ENCODE data around the gene COL7A1. TPM values are rescaled to one million over a fixed set of nuclear protein-coding genes. Genes with fewer than 3 reads are reported as not detected.
A peak's percentile ranks its signal among the peaks of the same experiment; 100 is the strongest.

The COL7A1 gene
- total RNA-seq, 1 donor from 2014 or later: 28.7 TPM

DNA sequence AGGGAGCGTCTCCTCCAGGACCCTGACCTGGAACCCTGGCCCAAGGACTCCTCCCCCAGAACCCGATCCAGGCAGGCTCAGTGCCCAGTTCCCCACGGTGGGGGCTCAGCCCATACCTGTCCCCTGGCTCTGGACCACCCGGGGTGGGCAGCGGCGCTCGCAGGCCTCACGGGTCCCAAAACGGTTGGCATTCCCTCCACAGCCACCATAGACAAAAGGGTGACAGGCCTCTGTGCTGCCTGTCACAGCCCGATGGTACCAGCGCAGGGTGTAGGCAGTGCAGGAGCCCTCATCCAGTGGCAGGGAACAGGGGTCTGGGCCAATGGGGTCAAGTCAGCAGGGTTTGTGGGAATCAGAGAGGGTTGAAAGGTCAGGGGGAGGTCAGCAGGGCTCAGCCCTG is 30.5 kb downstream of the COL7A1 start:
- Histone ChIP-seq H3K36me3 (ENCODE audit: insufficient read depth, low read length) (no peaks in the 10 kb centered on the region), H4K20me1 (ENCODE audit: insufficient read depth, low read length) (peaks cover 8% of the 10 kb centered on the region), H3K4me3 (ENCODE audit: insufficient read depth, low read depth, low read length) (no peak overlapping the region), H3K79me2 (ENCODE audit: insufficient read depth, low read length) (no peaks in the 10 kb centered on the region), H3K27me3 (ENCODE audit: insufficient read depth, low read length) (no peaks in the 10 kb centered on the region), H3K27ac (ENCODE audit: low read depth, low read length) (peak overlapping the region; percentile 76), H3K9ac (ENCODE audit: low read length) (peak overlapping the region; percentile 59), H3K4me2 (ENCODE audit: low read length) (peak overlapping the region; percentile 51), H2AFZ (ENCODE audit: low read depth, low read length) (no peak overlapping the region), H3K9me3 (ENCODE audit: insufficient read depth, low read depth, low read length) (no peaks in the 10 kb centered on the region), H3K4me1 (ENCODE audit: insufficient read depth, low read length) (peaks cover 67% of the 10 kb centered on the region)
- FAIRE-seq: no peak
- Mint-ChIP-seq H3K4me3 (ENCODE audit: unreplicated experiment) (no peak overlapping the region), H3K36me3 (ENCODE audit: low read depth, unreplicated experiment) (peaks cover 15% of the 10 kb centered on the region), H3K27ac (ENCODE audit: unreplicated experiment) (no peak overlapping the region), H3K4me1 (ENCODE audit: low read depth, unreplicated experiment) (peaks cover 32% of the 10 kb centered on the region), H3K9me3 (ENCODE audit: unreplicated experiment) (no peaks in the 10 kb centered on the region), H3K27me3 (ENCODE audit: low read depth, unreplicated experiment) (no peaks in the 10 kb centered on the region)
- no peak for TF ChIP-seq EZH2 (IDR thresholded peaks at IDR 0.05; ENCODE audit: insufficient read depth, low read length)
- TF ChIP-seq, protein P1, sequence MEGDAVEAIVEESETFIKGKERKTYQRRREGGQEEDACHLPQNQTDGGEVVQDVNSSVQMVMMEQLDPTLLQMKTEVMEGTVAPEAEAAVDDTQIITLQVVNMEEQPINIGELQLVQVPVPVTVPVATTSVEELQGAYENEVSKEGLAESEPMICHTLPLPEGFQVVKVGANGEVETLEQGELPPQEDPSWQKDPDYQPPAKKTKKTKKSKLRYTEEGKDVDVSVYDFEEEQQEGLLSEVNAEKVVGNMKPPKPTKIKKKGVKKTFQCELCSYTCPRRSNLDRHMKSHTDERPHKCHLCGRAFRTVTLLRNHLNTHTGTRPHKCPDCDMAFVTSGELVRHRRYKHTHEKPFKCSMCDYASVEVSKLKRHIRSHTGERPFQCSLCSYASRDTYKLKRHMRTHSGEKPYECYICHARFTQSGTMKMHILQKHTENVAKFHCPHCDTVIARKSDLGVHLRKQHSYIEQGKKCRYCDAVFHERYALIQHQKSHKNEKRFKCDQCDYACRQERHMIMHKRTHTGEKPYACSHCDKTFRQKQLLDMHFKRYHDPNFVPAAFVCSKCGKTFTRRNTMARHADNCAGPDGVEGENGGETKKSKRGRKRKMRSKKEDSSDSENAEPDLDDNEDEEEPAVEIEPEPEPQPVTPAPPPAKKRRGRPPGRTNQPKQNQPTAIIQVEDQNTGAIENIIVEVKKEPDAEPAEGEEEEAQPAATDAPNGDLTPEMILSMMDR (IDR thresholded peaks at IDR 0.05; ENCODE audit: insufficient read depth, low read depth, low read length): no peak
- no peak for DNase-seq (ENCODE audit: low read depth)

DNA sequence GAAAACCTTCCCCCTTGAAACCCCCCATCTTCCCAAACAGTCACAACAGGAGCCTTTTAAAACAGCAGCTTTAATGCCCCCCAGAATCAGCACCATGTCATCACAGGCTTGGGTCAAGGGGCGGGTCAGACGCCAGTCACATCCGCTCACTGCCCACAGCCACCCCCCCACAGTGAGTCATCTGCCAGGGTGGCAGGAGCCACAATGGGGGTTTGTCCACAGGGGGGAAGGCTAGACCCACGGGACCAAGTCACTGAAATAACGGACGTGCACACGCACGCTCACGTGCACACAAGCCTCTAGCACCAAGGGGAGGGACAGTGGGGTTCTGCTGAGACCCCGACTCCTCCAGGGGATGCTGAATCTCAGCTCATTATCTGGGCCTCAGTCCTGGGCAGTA is 31.1 kb downstream of the COL7A1 start:
- Histone ChIP-seq H3K27ac (ENCODE audit: low read depth, low read length) (peak overlapping the region; percentile 76), H3K36me3 (ENCODE audit: insufficient read depth, low read length) (no peaks in the 10 kb centered on the region), H3K79me2 (ENCODE audit: insufficient read depth, low read length) (peaks cover 6% of the 10 kb centered on the region), H3K27me3 (ENCODE audit: insufficient read depth, low read length) (no peaks in the 10 kb centered on the region), H2AFZ (ENCODE audit: low read depth, low read length) (peak overlapping the region; percentile 51), H3K4me2 (ENCODE audit: low read length) (peak overlapping the region; percentile 51), H3K4me1 (ENCODE audit: insufficient read depth, low read length) (peaks cover 71% of the 10 kb centered on the region), H3K9ac (ENCODE audit: low read length) (peak overlapping the region; percentile 59), H3K9me3 (ENCODE audit: insufficient read depth, low read depth, low read length) (no peaks in the 10 kb centered on the region), H3K4me3 (ENCODE audit: insufficient read depth, low read depth, low read length) (no peak overlapping the region), H4K20me1 (ENCODE audit: insufficient read depth, low read length) (peaks cover 9% of the 10 kb centered on the region)
- H3K27ac Mint-ChIP-seq (ENCODE audit: unreplicated experiment): peak overlapping the region; percentile 87
- DNase-seq (ENCODE audit: low read depth): peak; percentile 57
- TF ChIP-seq, protein P1 (IDR thresholded peaks at IDR 0.05; ENCODE audit: insufficient read depth, low read depth, low read length): no peak
- TF ChIP-seq EZH2 (IDR thresholded peaks at IDR 0.05; ENCODE audit: insufficient read depth, low read length): no peak
- H3K4me3 Mint-ChIP-seq (ENCODE audit: unreplicated experiment): no peak overlapping the region
- no peaks in the 10 kb centered on the region for H3K9me3 Mint-ChIP-seq (ENCODE audit: unreplicated experiment)
- H3K4me1 Mint-ChIP-seq (ENCODE audit: low read depth, unreplicated experiment): peaks cover 35% of the 10 kb centered on the region
- H3K36me3 Mint-ChIP-seq (ENCODE audit: low read depth, unreplicated experiment): peaks cover 15% of the 10 kb centered on the region
- FAIRE-seq: peak; percentile 87
- no peaks in the 10 kb centered on the region for H3K27me3 Mint-ChIP-seq (ENCODE audit: low read depth, unreplicated experiment)

DNA sequence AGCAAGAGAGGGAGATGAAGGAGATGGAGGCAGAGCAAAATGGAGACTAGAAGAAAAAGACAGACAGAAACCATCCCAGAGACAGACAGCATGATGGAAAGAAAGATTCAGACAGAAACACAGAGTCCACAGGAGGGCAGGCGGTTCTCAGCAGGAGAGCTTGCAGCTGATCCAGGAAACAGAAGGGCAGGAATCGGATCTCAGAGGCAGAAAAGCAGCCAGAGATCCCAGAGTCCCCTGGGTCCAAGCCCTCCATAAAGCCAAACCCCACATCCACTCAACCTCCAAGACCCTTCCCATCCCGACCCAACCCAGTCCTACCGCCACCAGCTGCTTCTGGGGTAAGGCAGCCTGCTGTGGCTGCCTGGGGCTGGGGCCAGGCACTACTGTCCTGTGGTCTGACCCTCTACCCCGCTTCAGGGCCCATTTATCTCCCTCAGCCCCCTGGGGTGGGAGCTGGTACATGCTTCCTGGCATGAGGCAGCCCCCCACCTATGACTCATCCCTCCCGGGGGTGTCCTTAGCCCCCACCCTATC is 31.7 kb downstream of the COL7A1 start, which contains the start of gene UCN2:
TSS of gene UCN2 (minus strand) at position 400 of the 537 bp plus-strand sequence. CDS start 657 bp downstream, outside the sequence.
- peak within 1 kb of the TSS; percentile 51 for H3K4me2 ChIP-seq (ENCODE audit: low read length)

More for the DNA sequence above, 31.7 kb downstream of the COL7A1 start, which contains the start of gene UCN2:
- Histone ChIP-seq H3K9ac (ENCODE audit: low read length) (peak within 1 kb of the TSS; percentile 59), H3K4me3 (ENCODE audit: insufficient read depth, low read depth, low read length) (no peak within 1 kb of the TSS), H3K79me2 (ENCODE audit: insufficient read depth, low read length) (peaks cover 11% of the 10 kb centered on the region), H3K27ac (ENCODE audit: low read depth, low read length) (peak within 1 kb of the TSS; percentile 76), H4K20me1 (ENCODE audit: insufficient read depth, low read length) (peaks cover 14% of the 10 kb centered on the region), H3K27me3 (ENCODE audit: insufficient read depth, low read length) (no peaks in the 10 kb centered on the region), H3K36me3 (ENCODE audit: insufficient read depth, low read length) (no peaks in the 10 kb centered on the region), H3K4me1 (ENCODE audit: insufficient read depth, low read length) (peaks cover 71% of the 10 kb centered on the region), H2AFZ (ENCODE audit: low read depth, low read length) (peak within 1 kb of the TSS; percentile 51), H3K9me3 (ENCODE audit: insufficient read depth, low read depth, low read length) (no peaks in the 10 kb centered on the region)
- Mint-ChIP-seq H3K27ac (ENCODE audit: unreplicated experiment) (peak within 1 kb of the TSS; percentile 87), H3K36me3 (ENCODE audit: low read depth, unreplicated experiment) (peaks cover 15% of the 10 kb centered on the region), H3K4me1 (ENCODE audit: low read depth, unreplicated experiment) (peaks cover 40% of the 10 kb centered on the region), H3K27me3 (ENCODE audit: low read depth, unreplicated experiment) (no peaks in the 10 kb centered on the region), H3K4me3 (ENCODE audit: unreplicated experiment) (no peak within 1 kb of the TSS), H3K9me3 (ENCODE audit: unreplicated experiment) (no peaks in the 10 kb centered on the region)
- no peak for DNase-seq (ENCODE audit: low read depth)
- peak; percentile 26 for FAIRE-seq
- TF ChIP-seq EZH2 (IDR thresholded peaks at IDR 0.05; ENCODE audit: insufficient read depth, low read length): no peak
- TF ChIP-seq, protein P1 (IDR thresholded peaks at IDR 0.05; ENCODE audit: insufficient read depth, low read depth, low read length): no peak
